ENCODE measurements around the gene KLHL17.

DNA sequence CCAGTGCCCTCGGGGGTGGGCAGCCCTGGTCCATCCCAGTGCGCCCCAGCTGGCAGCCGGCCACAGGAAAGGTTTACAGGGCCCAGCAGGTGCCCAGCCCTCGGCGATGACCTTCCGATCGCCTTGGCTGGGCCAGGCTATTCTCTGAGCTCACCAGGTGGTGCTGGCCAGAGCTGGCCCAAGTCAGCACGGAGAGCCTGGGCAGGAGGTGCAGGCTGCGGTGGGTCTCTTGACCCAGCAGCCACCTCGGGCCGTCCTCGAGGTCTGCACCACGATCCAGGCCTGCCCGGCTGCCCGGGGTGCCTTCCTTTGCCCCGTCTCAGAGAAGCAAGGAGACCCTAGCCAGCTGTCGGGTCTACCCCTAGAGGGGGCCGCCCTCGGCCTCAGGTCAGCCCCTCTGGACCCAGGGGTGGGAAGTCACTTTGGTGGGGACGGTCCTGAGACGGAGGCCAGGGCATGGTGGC, 21.1 kb downstream of the KLHL17 start:
- TF ChIP-seq, protein P1, sequence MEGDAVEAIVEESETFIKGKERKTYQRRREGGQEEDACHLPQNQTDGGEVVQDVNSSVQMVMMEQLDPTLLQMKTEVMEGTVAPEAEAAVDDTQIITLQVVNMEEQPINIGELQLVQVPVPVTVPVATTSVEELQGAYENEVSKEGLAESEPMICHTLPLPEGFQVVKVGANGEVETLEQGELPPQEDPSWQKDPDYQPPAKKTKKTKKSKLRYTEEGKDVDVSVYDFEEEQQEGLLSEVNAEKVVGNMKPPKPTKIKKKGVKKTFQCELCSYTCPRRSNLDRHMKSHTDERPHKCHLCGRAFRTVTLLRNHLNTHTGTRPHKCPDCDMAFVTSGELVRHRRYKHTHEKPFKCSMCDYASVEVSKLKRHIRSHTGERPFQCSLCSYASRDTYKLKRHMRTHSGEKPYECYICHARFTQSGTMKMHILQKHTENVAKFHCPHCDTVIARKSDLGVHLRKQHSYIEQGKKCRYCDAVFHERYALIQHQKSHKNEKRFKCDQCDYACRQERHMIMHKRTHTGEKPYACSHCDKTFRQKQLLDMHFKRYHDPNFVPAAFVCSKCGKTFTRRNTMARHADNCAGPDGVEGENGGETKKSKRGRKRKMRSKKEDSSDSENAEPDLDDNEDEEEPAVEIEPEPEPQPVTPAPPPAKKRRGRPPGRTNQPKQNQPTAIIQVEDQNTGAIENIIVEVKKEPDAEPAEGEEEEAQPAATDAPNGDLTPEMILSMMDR (IDR thresholded peaks at IDR 0.05; ENCODE audit: low read depth, low read length, missing input control), result no peak
- no peak for TF ChIP-seq TAF1 (conservative IDR thresholded peaks at IDR 0.05)
- TF ChIP-seq, protein P2, sequence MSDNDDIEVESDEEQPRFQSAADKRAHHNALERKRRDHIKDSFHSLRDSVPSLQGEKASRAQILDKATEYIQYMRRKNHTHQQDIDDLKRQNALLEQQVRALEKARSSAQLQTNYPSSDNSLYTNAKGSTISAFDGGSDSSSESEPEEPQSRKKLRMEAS (IDR thresholded peaks at IDR 0.05), result no peak
- TF ChIP-seq JUND (IDR thresholded peaks at IDR 0.05), result no peak
- TF ChIP-seq YY1 (IDR thresholded peaks at IDR 0.05), result no peak
- no peak for TF ChIP-seq RAD21 (IDR thresholded peaks at IDR 0.05)
- TF ChIP-seq GABPA (IDR thresholded peaks at IDR 0.05 in 1 of 2, conservative IDR thresholded peaks at IDR 0.05 in 1 of 2), result no peak
- TF ChIP-seq, protein P3, sequence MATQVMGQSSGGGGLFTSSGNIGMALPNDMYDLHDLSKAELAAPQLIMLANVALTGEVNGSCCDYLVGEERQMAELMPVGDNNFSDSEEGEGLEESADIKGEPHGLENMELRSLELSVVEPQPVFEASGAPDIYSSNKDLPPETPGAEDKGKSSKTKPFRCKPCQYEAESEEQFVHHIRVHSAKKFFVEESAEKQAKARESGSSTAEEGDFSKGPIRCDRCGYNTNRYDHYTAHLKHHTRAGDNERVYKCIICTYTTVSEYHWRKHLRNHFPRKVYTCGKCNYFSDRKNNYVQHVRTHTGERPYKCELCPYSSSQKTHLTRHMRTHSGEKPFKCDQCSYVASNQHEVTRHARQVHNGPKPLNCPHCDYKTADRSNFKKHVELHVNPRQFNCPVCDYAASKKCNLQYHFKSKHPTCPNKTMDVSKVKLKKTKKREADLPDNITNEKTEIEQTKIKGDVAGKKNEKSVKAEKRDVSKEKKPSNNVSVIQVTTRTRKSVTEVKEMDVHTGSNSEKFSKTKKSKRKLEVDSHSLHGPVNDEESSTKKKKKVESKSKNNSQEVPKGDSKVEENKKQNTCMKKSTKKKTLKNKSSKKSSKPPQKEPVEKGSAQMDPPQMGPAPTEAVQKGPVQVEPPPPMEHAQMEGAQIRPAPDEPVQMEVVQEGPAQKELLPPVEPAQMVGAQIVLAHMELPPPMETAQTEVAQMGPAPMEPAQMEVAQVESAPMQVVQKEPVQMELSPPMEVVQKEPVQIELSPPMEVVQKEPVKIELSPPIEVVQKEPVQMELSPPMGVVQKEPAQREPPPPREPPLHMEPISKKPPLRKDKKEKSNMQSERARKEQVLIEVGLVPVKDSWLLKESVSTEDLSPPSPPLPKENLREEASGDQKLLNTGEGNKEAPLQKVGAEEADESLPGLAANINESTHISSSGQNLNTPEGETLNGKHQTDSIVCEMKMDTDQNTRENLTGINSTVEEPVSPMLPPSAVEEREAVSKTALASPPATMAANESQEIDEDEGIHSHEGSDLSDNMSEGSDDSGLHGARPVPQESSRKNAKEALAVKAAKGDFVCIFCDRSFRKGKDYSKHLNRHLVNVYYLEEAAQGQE (IDR thresholded peaks at IDR 0.05), result no peak
- no peak for TF ChIP-seq EGR1 (IDR thresholded peaks at IDR 0.05; ENCODE audit: low read depth in 2 of 2)
